ENCODE data around the gene NAV2.

The NAV2 gene

GRCh38 chr11:19834771-19835170, 122.1 kb downstream of the NAV2 start:
- no peak for DNase-seq (ENCODE audit: low read depth in 2 of 2)

GRCh38 chr11:19836666-19837065, 124.0 kb downstream of the NAV2 start:
- DNase-seq (ENCODE audit: low read depth in 2 of 2): no peak

- DNase-seq (ENCODE audit: low read depth in 2 of 2): no peak
Measured at GRCh38 chr11:19838994-19839768, 126.5 kb downstream of the NAV2 start.

GRCh38 chr11:19840961-19841360, 128.3 kb downstream of the NAV2 start:
- no peak for DNase-seq (ENCODE audit: low read depth in 2 of 2)

- DNase-seq (ENCODE audit: low read depth in 2 of 2): no peak
Measured at GRCh38 chr11:19842505-19842904, 129.9 kb downstream of the NAV2 start.

GRCh38 chr11:19843079-19843478, 130.4 kb downstream of the NAV2 start:
- no peak for DNase-seq (ENCODE audit: low read depth in 2 of 2)

GRCh38 chr11:19844012-19844411, 131.4 kb downstream of the NAV2 start:
- DNase-seq (ENCODE audit: low read depth in 2 of 2): no peak

- DNase-seq (ENCODE audit: low read depth in 2 of 2): no peak
Measured at GRCh38 chr11:19844806-19845205, 132.2 kb downstream of the NAV2 start.

GRCh38 chr11:19845626-19846025, 133.0 kb downstream of the NAV2 start:
- no peak for DNase-seq (ENCODE audit: low read depth in 2 of 2)

- no peak for DNase-seq (ENCODE audit: low read depth in 2 of 2)
Measured at GRCh38 chr11:19846654-19847305, 134.1 kb downstream of the NAV2 start.

GRCh38 chr11:19848219-19848618, 135.6 kb downstream of the NAV2 start:
- DNase-seq (ENCODE audit: low read depth in 2 of 2): no peak

GRCh38 chr11:19849107-19849789, 136.6 kb downstream of the NAV2 start:
- no peak for DNase-seq (ENCODE audit: low read depth in 2 of 2)

GRCh38 chr11:19849947-19850593, 137.4 kb downstream of the NAV2 start:
- DNase-seq (ENCODE audit: low read depth in 2 of 2): no peak

- no peak for DNase-seq (ENCODE audit: low read depth in 2 of 2)
Measured at GRCh38 chr11:19852288-19852687, 139.7 kb downstream of the NAV2 start.

- no peak for DNase-seq (ENCODE audit: low read depth in 2 of 2)
Measured at GRCh38 chr11:19853016-19853415, 140.4 kb downstream of the NAV2 start.

- DNase-seq (ENCODE audit: low read depth in 2 of 2): no peak
Measured at GRCh38 chr11:19853920-19854319, 141.3 kb downstream of the NAV2 start.

- no peak for DNase-seq (ENCODE audit: low read depth in 2 of 2)
Measured at GRCh38 chr11:19861171-19861570, 148.5 kb downstream of the NAV2 start.

- DNase-seq (ENCODE audit: low read depth in 2 of 2): no peak
Measured at GRCh38 chr11:19862091-19862490, 149.5 kb downstream of the NAV2 start.

GRCh38 chr11:19864141-19865140, 151.8 kb downstream of the NAV2 start:
- no peak for DNase-seq (ENCODE audit: low read depth in 2 of 2)

- DNase-seq (ENCODE audit: low read depth in 2 of 2): no peak
Measured at GRCh38 chr11:19866037-19866436, 153.4 kb downstream of the NAV2 start.

GRCh38 chr11:19866521-19866920, 153.9 kb downstream of the NAV2 start:
- DNase-seq (ENCODE audit: low read depth in 2 of 2): no peak
